CD4-positive, alpha-beta T cell (primary cell): ENCODE data around the gene RMND5A. TPM values are rescaled to one million over a fixed set of nuclear protein-coding genes. Genes with fewer than 3 reads are reported as not detected.
"Not testable (repeated sequence)": the region's sequence is repeated elsewhere in the genome, so short reads cannot be mapped to it uniquely, and the experiment has no call there.

Experiments used
- ATAC-seq: fragments of 200-7000 bp; cut with Tn5 transposase; one replicate; pipeline ENCODE4 v1.10.0; 2022; ENCODE audit warnings: mild to moderate bottlenecking; ENCODE audit not compliant: poor library complexity
- CTCF ChIA-PET: fragments of 350-600 bp; sonication (Branson Sonifier 250); formaldehyde crosslinking; loops from one replicate; lab custom pipeline; 2021; ENCODE audit warnings: antibody characterized with exemption, inconsistent platforms; lab: Charles Lee
- POLR2A ChIA-PET: fragments of 350-600 bp; sonication (Branson Sonifier 250); formaldehyde crosslinking; loops from one replicate; lab custom pipeline; 2021; ENCODE audit warnings: antibody characterized with exemption, inconsistent platforms; lab: Charles Lee
- DNase-seq, 14 experiments: peaks; one replicate each; pipeline ENCODE4 v3.0.0-alpha.2; 2013 to 2020; ENCODE audit warnings: mixed read lengths in 2 of 14
- H3K27ac ChIP-seq, 2 donors: one replicate each; pipeline versions ENCODE4 v1.5.1 to v1.7.0; 2013; ENCODE audit warnings: low read length in 2 of 2, low read depth in 1 of 2, mild to moderate bottlenecking in 1 of 2
- H3K27me3 ChIP-seq, 2 experiments: 1 replicate in 1 of 2; 2 replicates in 1 of 2; pipeline versions ENCODE4 v1.6.1 to v1.7.0; 2013; ENCODE audit warnings: low read length in 2 of 2, control low read depth in 1 of 2, mild to moderate bottlenecking in 1 of 2, moderate library complexity in 1 of 2; ENCODE audit not compliant: insufficient read depth in 2 of 2, control insufficient read depth in 1 of 2
- H3K36me3 ChIP-seq: one replicate; pipeline ENCODE4 v1.6.1; 2013; ENCODE audit warnings: low read length, control low read depth; ENCODE audit not compliant: insufficient read depth
- H3K4me1 ChIP-seq: one replicate; pipeline ENCODE4 v1.6.1; 2013; ENCODE audit warnings: low read length, control low read depth; ENCODE audit not compliant: insufficient read depth
- H3K4me3 ChIP-seq: one replicate; pipeline ENCODE4 v1.5.1; 2013; ENCODE audit warnings: mild to moderate bottlenecking, low read length, moderate library complexity
- H3K9me3 ChIP-seq, 2 experiments: 1 replicate in 1 of 2; 2 replicates in 1 of 2; pipeline versions ENCODE4 v1.6.1 to v1.7.0; 2013; ENCODE audit warnings: low read length in 2 of 2, mild to moderate bottlenecking in 2 of 2, control low read depth in 1 of 2, moderate library complexity in 1 of 2; ENCODE audit not compliant: control insufficient read depth in 1 of 2, insufficient read depth in 1 of 2
- H3K27ac Mint-ChIP-seq: one replicate; pipeline ENCODE4 v1.8.0; 2020; ENCODE audit warnings: mixed read lengths
- H3K27me3 Mint-ChIP-seq: one replicate; pipeline ENCODE4 v1.8.0; 2021; ENCODE audit warnings: mixed read lengths
- H3K36me3 Mint-ChIP-seq: one replicate; pipeline ENCODE4 v1.8.0; 2021; ENCODE audit warnings: low read depth, mixed read lengths
- H3K4me1 Mint-ChIP-seq: one replicate; pipeline ENCODE4 v1.8.0; 2021; ENCODE audit warnings: low read depth, mixed read lengths
- H3K4me3 Mint-ChIP-seq: one replicate; pipeline ENCODE4 v1.8.0; 2020; ENCODE audit warnings: mild to moderate bottlenecking, mixed read lengths
- H3K9me3 Mint-ChIP-seq: one replicate; pipeline ENCODE4 v1.8.0; 2020; ENCODE audit warnings: mixed read lengths
- intact Hi-C, 2 experiments: fragments of 100-400 bp; cut with DNase I in 1 of 2; cut with micrococcal nuclease in 1 of 2; formaldehyde crosslinking; loops; one replicate each; pipeline versions ENCODE4 v1.15.1 to v1.9.0; 2023 to 2025; cut with DNase I, micrococcal nuclease
- polyA plus RNA-seq, 2 donors: library from polyadenylated mRNA; unstranded; fragments of 120-200 nt; gene quantifications; one replicate each; pipeline ENCODE4 v1.2.1, GENCODE V29; 2013
- total RNA-seq, 174 experiments: library from RNA in 2 of 174; stranded (reverse) in 2 of 174; gene quantifications; one replicate each; pipeline ENCODE4 v1.2.3 and lab custom pipeline; 2021 to 2026
- TF ChIP-seq, protein P1 (sequence below): fragments of 200-600 bp; IDR thresholded peaks from one replicate; pipeline ENCODE4 v1.8.0; 2022; ENCODE audit warnings: antibody characterized with exemption, mild to moderate bottlenecking

RMND5A gene, protein sequence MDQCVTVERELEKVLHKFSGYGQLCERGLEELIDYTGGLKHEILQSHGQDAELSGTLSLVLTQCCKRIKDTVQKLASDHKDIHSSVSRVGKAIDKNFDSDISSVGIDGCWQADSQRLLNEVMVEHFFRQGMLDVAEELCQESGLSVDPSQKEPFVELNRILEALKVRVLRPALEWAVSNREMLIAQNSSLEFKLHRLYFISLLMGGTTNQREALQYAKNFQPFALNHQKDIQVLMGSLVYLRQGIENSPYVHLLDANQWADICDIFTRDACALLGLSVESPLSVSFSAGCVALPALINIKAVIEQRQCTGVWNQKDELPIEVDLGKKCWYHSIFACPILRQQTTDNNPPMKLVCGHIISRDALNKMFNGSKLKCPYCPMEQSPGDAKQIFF
- total RNA-seq = 10 to 100 TPM; 20.5 to 21.4 TPM
- polyA plus RNA-seq (2013, experiment 1 of 2) = 17.8 TPM
- 23.1 TPM for polyA plus RNA-seq (2013, experiment 2 of 2)
- total RNA-seq (lab: John Stamatoyannopoulos, UW) = 67.8 to 204 (median 129) reads per million in 172 experiments

DNA sequence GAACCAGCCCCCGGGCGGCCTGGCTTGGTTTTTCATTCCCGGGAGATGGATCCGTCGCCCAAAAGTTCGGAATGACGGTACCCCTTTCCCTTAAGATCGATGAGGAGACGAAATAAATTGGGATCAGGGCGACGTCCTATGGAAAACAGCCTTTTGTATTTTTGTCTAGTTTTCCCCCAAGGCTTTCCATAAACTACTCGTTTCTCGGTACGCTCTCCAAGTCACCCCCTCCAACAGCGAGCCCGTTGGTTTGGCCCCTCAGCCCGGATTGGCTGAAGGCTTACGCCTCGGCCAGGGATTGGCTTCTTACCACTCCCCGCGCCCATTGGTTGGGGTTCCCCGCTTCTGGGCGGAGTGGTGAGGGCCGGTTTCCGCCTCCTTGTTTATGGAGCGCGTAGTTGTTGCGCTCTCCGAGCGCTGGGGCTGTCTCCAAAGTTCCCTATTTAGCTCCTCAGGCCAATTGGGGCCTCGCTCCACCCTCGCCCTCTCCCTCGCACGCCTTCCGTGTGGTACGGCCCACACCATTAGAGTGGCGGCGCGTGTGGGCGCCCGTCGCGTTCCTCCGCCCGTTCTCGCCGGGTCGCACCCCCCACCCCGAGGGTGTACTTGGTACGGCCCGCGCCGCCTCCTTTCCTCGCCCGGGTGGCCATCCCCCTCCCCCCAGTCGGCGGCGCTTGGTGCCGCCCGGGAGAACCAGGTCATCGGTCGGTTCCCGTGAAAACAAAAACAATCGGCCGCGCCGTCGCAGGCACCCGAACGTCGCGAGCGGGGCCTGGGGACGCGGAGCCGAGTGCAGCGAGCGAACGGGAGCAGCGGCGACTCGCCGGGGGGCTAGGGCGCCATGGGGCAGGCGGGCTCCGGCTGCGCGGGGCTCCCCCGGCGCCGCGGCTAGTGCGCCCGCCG, at the start of gene RMND5A:
Gene RMND5A, plus strand, starts transcription at position 655 of the 903 bp plus-strand sequence. CDS start 377 bp downstream, outside the sequence.
- peak within 1 kb of the TSS; percentile 88 for H3K4me3 Mint-ChIP-seq
- H3K36me3 ChIP-seq, CTCF ChIA-PET, POLR2A ChIA-PET, H3K27me3 Mint-ChIP-seq, intact Hi-C loops, H3K4me1 Mint-ChIP-seq, H3K9me3 Mint-ChIP-seq, H3K36me3 Mint-ChIP-seq, H3K9me3 ChIP-seq, H3K27me3 ChIP-seq, H3K4me1 ChIP-seq: not testable (repeated sequence)
- H3K27ac Mint-ChIP-seq = peak within 1 kb of the TSS; percentile 82
- Histone ChIP-seq H3K27ac (peak within 1 kb of the TSS; percentile 56 to 76), H3K4me3 (peak within 1 kb of the TSS; percentile 54)
- peak; percentile 82 to 94 (median 90) for DNase-seq
- peak; percentile 87 for ATAC-seq

GRCh38 chr2:86671337-86671981, 48.6 kb upstream of the RMND5A start:
- intact Hi-C loops = loop anchor here in 1 of 2 experiments (10.0 kb wide), 1 partner anchor 157 kb away; no protein-coding TSS in a partner anchor
- Mint-ChIP-seq H3K4me1 (no peaks in the 10 kb centered on the region), H3K27ac (no peak overlapping the region), H3K4me3 (no peak overlapping the region), H3K9me3 (no peaks in the 10 kb centered on the region), H3K27me3 (no peaks in the 10 kb centered on the region), H3K36me3 (no peaks in the 10 kb centered on the region)
- H3K36me3 ChIP-seq = no peaks in the 10 kb centered on the region
- TF ChIP-seq, protein P1, sequence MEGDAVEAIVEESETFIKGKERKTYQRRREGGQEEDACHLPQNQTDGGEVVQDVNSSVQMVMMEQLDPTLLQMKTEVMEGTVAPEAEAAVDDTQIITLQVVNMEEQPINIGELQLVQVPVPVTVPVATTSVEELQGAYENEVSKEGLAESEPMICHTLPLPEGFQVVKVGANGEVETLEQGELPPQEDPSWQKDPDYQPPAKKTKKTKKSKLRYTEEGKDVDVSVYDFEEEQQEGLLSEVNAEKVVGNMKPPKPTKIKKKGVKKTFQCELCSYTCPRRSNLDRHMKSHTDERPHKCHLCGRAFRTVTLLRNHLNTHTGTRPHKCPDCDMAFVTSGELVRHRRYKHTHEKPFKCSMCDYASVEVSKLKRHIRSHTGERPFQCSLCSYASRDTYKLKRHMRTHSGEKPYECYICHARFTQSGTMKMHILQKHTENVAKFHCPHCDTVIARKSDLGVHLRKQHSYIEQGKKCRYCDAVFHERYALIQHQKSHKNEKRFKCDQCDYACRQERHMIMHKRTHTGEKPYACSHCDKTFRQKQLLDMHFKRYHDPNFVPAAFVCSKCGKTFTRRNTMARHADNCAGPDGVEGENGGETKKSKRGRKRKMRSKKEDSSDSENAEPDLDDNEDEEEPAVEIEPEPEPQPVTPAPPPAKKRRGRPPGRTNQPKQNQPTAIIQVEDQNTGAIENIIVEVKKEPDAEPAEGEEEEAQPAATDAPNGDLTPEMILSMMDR = no peak
- H3K27me3 ChIP-seq = no peaks in the 10 kb centered on the region
- no peak for ATAC-seq
- H3K9me3 ChIP-seq = no peaks in the 10 kb centered on the region
- POLR2A ChIA-PET = no interaction called here
- no peak overlapping the region for H3K27ac ChIP-seq
- H3K4me3 ChIP-seq = no peak overlapping the region
- H3K4me1 ChIP-seq = no peaks in the 10 kb centered on the region
- no peak for DNase-seq
- CTCF ChIA-PET = no interaction called here

DNA sequence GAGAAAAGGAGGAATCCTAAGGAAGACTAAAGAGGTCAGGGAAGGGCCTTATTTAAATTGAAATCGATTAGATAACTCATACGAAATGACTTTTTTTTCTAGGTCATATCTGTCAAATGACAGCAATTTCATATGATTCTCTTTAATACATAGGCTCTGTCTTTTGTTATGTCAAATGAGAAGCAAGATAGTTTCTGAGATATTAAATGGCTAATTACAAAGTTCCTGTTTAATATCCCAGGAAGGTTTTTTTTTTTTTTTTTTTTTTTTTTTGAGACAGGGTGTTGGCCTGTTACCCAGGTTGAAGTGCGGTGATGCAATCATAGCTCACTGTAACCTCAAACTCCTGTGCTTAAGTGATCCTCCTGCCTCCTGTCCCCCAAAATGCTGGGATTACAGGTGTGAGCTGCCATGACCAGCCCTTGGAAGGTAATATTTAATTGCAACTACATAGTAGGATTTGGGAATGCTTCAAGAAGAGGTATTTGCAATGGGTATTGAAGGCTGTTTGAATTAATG, 48.0 kb upstream of the RMND5A start:
- Mint-ChIP-seq H3K4me1 (no peaks in the 10 kb centered on the region), H3K36me3 (no peaks in the 10 kb centered on the region), H3K27me3 (no peaks in the 10 kb centered on the region), H3K27ac (no peak overlapping the region), H3K4me3 (no peak overlapping the region), H3K9me3 (no peaks in the 10 kb centered on the region)
- TF ChIP-seq, protein P1 = no peak
- DNase-seq = no peak
- no peak for ATAC-seq
- H3K27ac ChIP-seq = no peak overlapping the region
- CTCF ChIA-PET = interaction anchor here (0.6 kb wide), 1 partner anchor 29 kb away, joined by 3 read pairs; no protein-coding TSS in a partner anchor
- POLR2A ChIA-PET = no interaction called here
- no peaks in the 10 kb centered on the region for H3K36me3 ChIP-seq
- no peaks in the 10 kb centered on the region for H3K4me1 ChIP-seq
- H3K27me3 ChIP-seq = no peaks in the 10 kb centered on the region
- no peaks in the 10 kb centered on the region for H3K9me3 ChIP-seq
- H3K4me3 ChIP-seq = no peak overlapping the region
- intact Hi-C loops = loop anchor here in 1 of 2 experiments (10.0 kb wide), 1 partner anchor 157 kb away; no protein-coding TSS in a partner anchor
